Muscle of back (tissue), 13 donors: ENCODE results near the gene MTRF1. TPM values are rescaled to one million over a fixed set of nuclear protein-coding genes. Genes with fewer than 3 reads are reported as not detected.

ENCODE experiments used
- DNase-seq, 3 donors: peaks; one replicate each; pipeline versions ENCODE4 v3.0.0 to v3.0.0-alpha.2; 2013
- long read RNA-seq, 9 donors: transcript quantifications; one replicate each; lab custom pipeline, GENCODE V29; 2026
- polyA plus RNA-seq, 10 donors: library from polyadenylated mRNA; unstranded; fragments of 120-200 nt; gene quantifications; one replicate each; pipeline ENCODE4 v1.2.1, GENCODE V29; 2013; ENCODE audit not compliant: insufficient read length in 10 of 10

The MTRF1 gene
- 10 to 100 TPM in 5 of 10 donors, 1 to 10 TPM in 5; 7.6 to 15.6 (median 9.9) TPM for polyA plus RNA-seq
- long read RNA-seq, donor 1 = 0 reads
- long read RNA-seq, donor 2 = 0 reads
- long read RNA-seq, donor 3 = 0 reads
- long read RNA-seq, donor 4 = 0 reads
- long read RNA-seq, donor 5 = 0 reads
- long read RNA-seq, donor 6 = 0 reads
- long read RNA-seq, donor 7 = 0 reads
- long read RNA-seq, donor 8 = 0 reads
- long read RNA-seq, donor 9 = 0 reads

- DNase-seq = peak; percentile 80 to 97 (median 89)
Observed at GRCh38 chr13:41263261-41263971, at the start of gene MTRF1. Gene MTRF1, minus strand, starts transcription at chr13:41263576. Its CDS starts 2,669 bp downstream, at chr13:41260907.

GRCh38 chr13:41313117-41313516 lies 49.7 kb upstream of the MTRF1 start:
- DNase-seq = no peak

- peak in 1 of 3 donors; percentile 23 for DNase-seq
Observed at GRCh38 chr13:41312176-41312500, 48.8 kb upstream of the MTRF1 start.

- DNase-seq = peak; percentile 20 to 82 (median 50)
Observed at GRCh38 chr13:41311406-41312175, 48.2 kb upstream of the MTRF1 start.

- DNase-seq = peak; percentile 93 to 98 (median 96)
Observed at GRCh38 chr13:41310963-41311405, 47.6 kb upstream of the MTRF1 start, which contains the start of gene NAA16. Gene NAA16, plus strand, starts transcription at chr13:41311267. Its CDS starts 262 bp downstream, at chr13:41311529.

GRCh38 chr13:41307884-41308640 lies 44.7 kb upstream of the MTRF1 start:
- no peak for DNase-seq

GRCh38 chr13:41306271-41307145 lies 43.1 kb upstream of the MTRF1 start:
- peak in 1 of 3 donors; percentile 20 for DNase-seq

- no peak for DNase-seq
Observed at GRCh38 chr13:41304551-41304950, 41.2 kb upstream of the MTRF1 start.

- DNase-seq = no peak
Observed at GRCh38 chr13:41302743-41303142, 39.4 kb upstream of the MTRF1 start.

GRCh38 chr13:41299316-41300094 lies 36.1 kb upstream of the MTRF1 start:
- DNase-seq = no peak

- no peak for DNase-seq
Observed at GRCh38 chr13:41296879-41297646, 33.7 kb upstream of the MTRF1 start.

GRCh38 chr13:41295973-41296372 lies 32.6 kb upstream of the MTRF1 start:
- no peak for DNase-seq

- no peak for DNase-seq
Observed at GRCh38 chr13:41294914-41295313, 31.5 kb upstream of the MTRF1 start.

GRCh38 chr13:41293272-41293671 lies 29.9 kb upstream of the MTRF1 start:
- DNase-seq = no peak

- DNase-seq = no peak
Observed at GRCh38 chr13:41291246-41291645, 27.9 kb upstream of the MTRF1 start.

GRCh38 chr13:41289463-41289881 lies 26.1 kb upstream of the MTRF1 start:
- no peak for DNase-seq

GRCh38 chr13:41286370-41286769 lies 23.0 kb upstream of the MTRF1 start:
- DNase-seq = no peak

- peak in 1 of 3 donors; percentile 26 for DNase-seq
Observed at GRCh38 chr13:41284512-41285288, 21.3 kb upstream of the MTRF1 start.
